DND-41 (cell line): ENCODE measurements around the gene CPNE5.

Source experiments
- ATAC-seq: fragments of 200-7000 bp; cut with Tn5 transposase; 3 replicates; pipeline ENCODE4 v1.9.1; 2021; ENCODE audit warnings: low read depth; ENCODE audit not compliant: insufficient read depth
- DNase-seq: peaks from one replicate; pipeline ENCODE4 v3.0.0-alpha.2; 2020
- H2AFZ ChIP-seq: 2 replicates; pipeline ENCODE4 v1.6.0; 2012; ENCODE audit warnings: low read depth, low read length
- H3K27ac ChIP-seq: 2 replicates; pipeline ENCODE4 v1.5.1; 2012; ENCODE audit warnings: low read length, inconsistent platforms
- H3K27me3 ChIP-seq: fragments of 200-600 bp; sonication (generic); 2 replicates; pipeline ENCODE4 v1.6.0; 2012; ENCODE audit warnings: low read length, mild to moderate bottlenecking, inconsistent platforms; ENCODE audit not compliant: insufficient read depth, poor library complexity
- H3K36me3 ChIP-seq: 2 replicates; pipeline ENCODE4 v1.5.1; 2012; ENCODE audit warnings: low read length, inconsistent platforms; ENCODE audit not compliant: insufficient read depth
- H3K4me1 ChIP-seq: 2 replicates; pipeline ENCODE4 v1.5.1; 2012; ENCODE audit warnings: mild to moderate bottlenecking, low read length; ENCODE audit not compliant: insufficient read depth
- H3K4me2 ChIP-seq: 2 replicates; pipeline ENCODE4 v1.6.0; 2012; ENCODE audit warnings: mild to moderate bottlenecking, moderate library complexity, low read length, inconsistent platforms; ENCODE audit not compliant: insufficient read depth
- H3K4me3 ChIP-seq, 2 experiments: fragments of 200-600 bp in 1 of 2; shearing (Covaris generic) in 1 of 2; 2 replicates each; pipeline ENCODE4 v1.5.1; 2012 to 2016; ENCODE audit warnings: inconsistent platforms in 2 of 2, low read length in 2 of 2, mild to moderate bottlenecking in 2 of 2, low read depth in 1 of 2, moderate library complexity in 1 of 2
- H3K79me2 ChIP-seq: 2 replicates; pipeline ENCODE4 v1.6.0; 2012; ENCODE audit warnings: low read length, inconsistent platforms; ENCODE audit not compliant: insufficient read depth
- H3K9ac ChIP-seq: 2 replicates; pipeline ENCODE4 v1.6.0; 2012; ENCODE audit warnings: low read depth, mild to moderate bottlenecking, inconsistent platforms, low read length, moderate library complexity
- H3K9me3 ChIP-seq: 2 replicates; pipeline ENCODE4 v1.5.1; 2012; ENCODE audit warnings: low read length, moderate library complexity, mild to moderate bottlenecking, inconsistent platforms; ENCODE audit not compliant: insufficient read depth, severe bottlenecking
- H4K20me1 ChIP-seq: 2 replicates; pipeline ENCODE4 v1.6.0; 2012; ENCODE audit warnings: low read length; ENCODE audit not compliant: insufficient read depth
- EZH2 ChIP-seq: IDR thresholded peaks from 3 replicates; pipeline ENCODE4 v1.6.1; 2012; ENCODE audit warnings: borderline replicate concordance, low read depth, mild to moderate bottlenecking, moderate library complexity, low read length, inconsistent platforms; ENCODE audit not compliant: severe bottlenecking
- TF ChIP-seq, protein P1 (sequence below): IDR thresholded peaks from 2 replicates; pipeline ENCODE4 v1.5.1; 2012; ENCODE audit warnings: borderline replicate concordance, low read length, moderate library complexity, mild to moderate bottlenecking; ENCODE audit not compliant: poor library complexity, severe bottlenecking; ENCODE audit errors: extremely low read depth

Gene CPNE5

DNA sequence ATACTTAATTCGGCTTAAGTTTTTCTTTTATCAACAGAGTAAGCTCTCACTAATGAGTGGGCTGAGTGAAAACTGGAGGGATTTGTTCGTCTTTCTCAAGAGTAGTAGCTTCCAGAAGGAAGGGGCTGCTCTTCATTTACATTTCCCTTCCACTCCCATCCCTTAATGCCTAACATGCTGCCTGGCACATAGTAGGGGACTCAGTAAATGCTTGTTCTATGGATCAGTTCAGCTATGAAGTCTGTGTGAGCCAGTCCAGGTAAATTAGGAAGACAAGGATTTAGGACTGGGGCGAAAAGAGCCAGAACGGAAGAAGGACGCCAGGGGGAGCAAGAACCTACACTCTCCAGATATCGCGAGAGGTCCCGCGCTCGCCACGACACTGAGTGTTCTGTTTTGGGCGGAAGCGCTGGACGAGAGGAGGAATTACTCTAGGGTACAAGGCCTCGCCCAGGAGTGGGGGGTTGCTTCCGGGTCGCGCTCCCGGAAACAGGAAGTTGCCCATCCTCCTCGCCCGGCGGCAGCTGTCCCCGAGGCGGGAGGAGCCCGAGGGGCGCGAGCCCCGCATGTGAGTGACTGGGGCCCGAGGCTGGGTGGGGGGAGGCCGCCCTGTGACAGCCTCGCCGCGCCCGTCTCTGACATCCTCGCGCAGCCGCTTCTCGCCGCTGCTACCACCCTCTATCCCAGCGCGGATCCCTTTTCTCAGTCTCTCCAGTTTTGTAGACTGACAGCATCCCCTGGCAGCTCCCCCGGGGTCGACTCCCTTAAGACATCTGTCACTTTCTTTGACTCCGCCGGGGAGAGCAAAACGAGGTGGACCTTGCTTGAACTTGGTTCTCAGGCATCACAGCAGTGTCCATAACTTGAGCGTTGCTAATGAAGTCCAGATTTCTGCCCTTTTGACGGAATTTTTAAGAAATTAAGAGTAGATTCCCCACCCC, 46.5 kb upstream of the CPNE5 start, which contains the start of gene C6orf89:
Gene C6orf89 (plus strand): TSS at position 492 of the 941 bp plus-strand sequence. CDS start 13,493 bp downstream, outside the sequence.
- Histone ChIP-seq H3K9me3 (peaks cover 3% of the 10 kb centered on the region), H2AFZ (peak within 1 kb of the TSS; percentile 99), H3K4me2 (peak within 1 kb of the TSS; percentile 67), H3K79me2 (peaks cover 48% of the 10 kb centered on the region), H3K36me3 (no peaks in the 10 kb centered on the region), H3K27ac (peak within 1 kb of the TSS; percentile 97), H3K27me3 (no peaks in the 10 kb centered on the region), H3K4me1 (peaks cover 41% of the 10 kb centered on the region), H3K9ac (peak within 1 kb of the TSS; percentile 75), H3K4me3 (peak within 1 kb of the TSS; percentile 73 to 79), H4K20me1 (no peaks in the 10 kb centered on the region)
- no peak for TF ChIP-seq EZH2
- TF ChIP-seq, protein P1, sequence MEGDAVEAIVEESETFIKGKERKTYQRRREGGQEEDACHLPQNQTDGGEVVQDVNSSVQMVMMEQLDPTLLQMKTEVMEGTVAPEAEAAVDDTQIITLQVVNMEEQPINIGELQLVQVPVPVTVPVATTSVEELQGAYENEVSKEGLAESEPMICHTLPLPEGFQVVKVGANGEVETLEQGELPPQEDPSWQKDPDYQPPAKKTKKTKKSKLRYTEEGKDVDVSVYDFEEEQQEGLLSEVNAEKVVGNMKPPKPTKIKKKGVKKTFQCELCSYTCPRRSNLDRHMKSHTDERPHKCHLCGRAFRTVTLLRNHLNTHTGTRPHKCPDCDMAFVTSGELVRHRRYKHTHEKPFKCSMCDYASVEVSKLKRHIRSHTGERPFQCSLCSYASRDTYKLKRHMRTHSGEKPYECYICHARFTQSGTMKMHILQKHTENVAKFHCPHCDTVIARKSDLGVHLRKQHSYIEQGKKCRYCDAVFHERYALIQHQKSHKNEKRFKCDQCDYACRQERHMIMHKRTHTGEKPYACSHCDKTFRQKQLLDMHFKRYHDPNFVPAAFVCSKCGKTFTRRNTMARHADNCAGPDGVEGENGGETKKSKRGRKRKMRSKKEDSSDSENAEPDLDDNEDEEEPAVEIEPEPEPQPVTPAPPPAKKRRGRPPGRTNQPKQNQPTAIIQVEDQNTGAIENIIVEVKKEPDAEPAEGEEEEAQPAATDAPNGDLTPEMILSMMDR, result peak; percentile 91
- peak; percentile 99 for DNase-seq
- ATAC-seq, result peak; percentile 96

DNA sequence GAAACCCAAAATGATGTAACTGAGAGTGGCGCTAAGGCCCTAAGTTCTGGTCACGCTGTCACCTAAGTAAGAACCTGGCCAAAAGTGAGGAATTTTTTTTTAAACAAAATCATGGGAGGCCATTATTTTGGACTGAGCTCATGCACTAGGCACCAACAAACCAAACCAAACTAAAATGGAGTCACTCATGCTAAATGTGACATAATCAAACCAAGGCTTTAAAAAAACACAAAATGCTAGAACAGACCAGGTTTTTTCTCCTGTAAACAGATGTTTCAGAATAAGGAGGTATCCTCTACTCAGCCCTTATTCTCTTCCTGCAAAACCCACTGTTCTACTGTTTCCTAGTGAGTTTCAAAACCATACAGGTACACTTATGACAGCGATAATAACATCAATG, 45.4 kb upstream of the CPNE5 start:
- Histone ChIP-seq H3K9ac (no peak overlapping the region), H3K4me3 (no peak overlapping the region), H3K27ac (peak overlapping the region; percentile 97; the same call in 1 of the 2 replicates), H3K36me3 (no peaks in the 10 kb centered on the region), H4K20me1 (no peaks in the 10 kb centered on the region), H3K79me2 (peaks cover 37% of the 10 kb centered on the region), H3K9me3 (peaks cover 3% of the 10 kb centered on the region), H2AFZ (peak overlapping the region; percentile 99; the same call in 1 of the 2 replicates), H3K27me3 (no peaks in the 10 kb centered on the region), H3K4me1 (peaks cover 38% of the 10 kb centered on the region), H3K4me2 (no peak overlapping the region)
- DNase-seq (no peak), ATAC-seq (no peak)
- TF ChIP-seq EZH2, result no peak
- TF ChIP-seq, protein P1, result no peak

- Histone ChIP-seq H3K36me3 (peaks cover 25% of the 10 kb centered on the region), H4K20me1 (no peaks in the 10 kb centered on the region), H3K27ac (peak overlapping the region; percentile 100), H3K4me3 (peak overlapping the region; percentile 71 to 82; a peak in 3 of 4 replicates), H3K79me2 (peaks cover 42% of the 10 kb centered on the region), H3K4me2 (peak overlapping the region; percentile 86), H3K9me3 (no peaks in the 10 kb centered on the region), H3K4me1 (peaks cover 49% of the 10 kb centered on the region), H3K9ac (peak overlapping the region; percentile 84), H2AFZ (peak overlapping the region; percentile 99), H3K27me3 (no peaks in the 10 kb centered on the region)
- TF ChIP-seq, protein P1, result no peak
- TF ChIP-seq EZH2, result no peak
- no peak for DNase-seq
- no peak for ATAC-seq
Observed at GRCh38 chr6:36875250-36875633, 36.0 kb upstream of the CPNE5 start.
